Naive B cell (primary cell): ENCODE data around the gene SLC16A10. TPM values are rescaled to one million over a fixed set of nuclear protein-coding genes. Genes with fewer than 3 reads are reported as not detected.
"Not testable (repeated sequence)": the region's sequence is repeated elsewhere in the genome, so short reads cannot be mapped to it uniquely, and the experiment has no call there.

Source experiments
- ATAC-seq, 2 donors: fragments of 150-1000 bp; cut with Tn5 transposase; 2 replicates each; pipeline ENCODE4 v1.10.0; 2021; ENCODE audit warnings: low read depth in 2 of 2, mild to moderate bottlenecking in 2 of 2, moderate library complexity in 2 of 2
- DNase-seq: peaks from one replicate; pipeline ENCODE4 v3.0.0; 2022
- H3K27ac Mint-ChIP-seq, 6 donors: one replicate each; pipeline ENCODE4 v1.8.0; 2020 to 2022; ENCODE audit warnings: mild to moderate bottlenecking in 6 of 6, mixed read lengths in 6 of 6, moderate library complexity in 5 of 6, inconsistent platforms in 2 of 6
- H3K27me3 Mint-ChIP-seq, 3 donors: one replicate each; pipeline ENCODE4 v1.8.0; 2021 to 2022; ENCODE audit warnings: mixed read lengths in 3 of 3, mild to moderate bottlenecking in 1 of 3
- H3K36me3 Mint-ChIP-seq, 2 donors: one replicate each; pipeline ENCODE4 v1.8.0; 2020 to 2022; ENCODE audit warnings: mixed read lengths in 2 of 2, inconsistent platforms in 1 of 2, mild to moderate bottlenecking in 1 of 2
- H3K4me1 Mint-ChIP-seq, 3 donors: one replicate each; pipeline ENCODE4 v1.8.0; 2020 to 2022; ENCODE audit warnings: mixed read lengths in 3 of 3, inconsistent platforms in 1 of 3, mild to moderate bottlenecking in 1 of 3, moderate library complexity in 1 of 3
- H3K4me3 Mint-ChIP-seq, 8 donors: one replicate each; pipeline ENCODE4 v1.8.0; 2020 to 2022; ENCODE audit warnings: mild to moderate bottlenecking in 8 of 8, mixed read lengths in 8 of 8, moderate library complexity in 8 of 8, inconsistent platforms in 2 of 8
- H3K9me3 Mint-ChIP-seq, 7 donors: one replicate each; pipeline ENCODE4 v1.8.0; 2020 to 2022; ENCODE audit warnings: mixed read lengths in 7 of 7, mild to moderate bottlenecking in 5 of 7, inconsistent platforms in 2 of 7, moderate library complexity in 1 of 7
- polyA plus RNA-seq, 6 donors: library from polyadenylated mRNA; unstranded; fragments of 300-500 nt; fragmentation: Illumina TruSeq; gene quantifications; one replicate each; pipeline ENCODE4 v1.2.3, GENCODE V29; 2021; ENCODE audit warnings: low read depth in 6 of 6

SLC16A10 gene
- polyA plus RNA-seq, 6 donors from 2014 or later, result 0.15 to 2.1 (median 0.65) TPM; not detected in 3

GRCh38 chr6:111187874-111188273 is 100.6 kb downstream of the SLC16A10 start:
- Mint-ChIP-seq H3K27me3 (peaks cover 0 to 7% (median 0%) of the 10 kb centered on the region in 3 donors), H3K27ac (no peak overlapping the region), H3K9me3 (peaks cover 4 to 26% (median 10%) of the 10 kb centered on the region in 7 donors), H3K4me3 (no peak overlapping the region), H3K36me3 (peaks cover 8 to 13% of the 10 kb centered on the region in 2 donors), H3K4me1 (no peaks in the 10 kb centered on the region)
- DNase-seq, result no peak
- no peak for ATAC-seq

DNA sequence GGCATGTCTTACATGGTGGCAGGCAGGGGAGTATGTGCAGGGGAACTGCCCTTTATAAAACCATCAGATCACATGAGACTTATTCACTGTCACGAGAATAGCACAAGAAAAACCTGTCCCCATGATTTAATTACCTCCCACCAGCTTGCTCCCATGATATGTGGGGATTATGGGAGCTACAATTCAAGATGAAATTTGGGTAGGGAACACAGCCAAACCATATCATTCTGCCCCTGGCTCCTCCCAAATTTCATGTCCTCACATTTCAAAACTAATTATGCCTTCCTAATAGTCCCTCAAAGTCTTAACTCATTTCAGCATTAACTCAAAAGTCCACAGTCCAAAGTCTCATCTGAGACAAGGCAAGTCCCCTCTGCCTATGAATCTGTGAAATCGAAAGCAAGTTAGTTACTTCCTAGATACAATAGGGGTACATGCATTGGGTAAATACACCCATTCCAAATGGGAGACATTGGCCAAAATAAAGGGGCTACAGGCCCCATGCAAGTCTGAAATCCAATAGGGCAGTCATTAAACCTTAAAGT is 102.4 kb downstream of the SLC16A10 start:
- peaks cover 4 to 26% (median 10%) of the 10 kb centered on the region in 7 donors for H3K9me3 Mint-ChIP-seq
- H3K4me3 Mint-ChIP-seq, ATAC-seq, H3K27me3 Mint-ChIP-seq, DNase-seq, H3K27ac Mint-ChIP-seq, H3K4me1 Mint-ChIP-seq: not testable (repeated sequence)
- H3K36me3 Mint-ChIP-seq, result peaks cover 8 to 13% of the 10 kb centered on the region in 2 donors

DNA sequence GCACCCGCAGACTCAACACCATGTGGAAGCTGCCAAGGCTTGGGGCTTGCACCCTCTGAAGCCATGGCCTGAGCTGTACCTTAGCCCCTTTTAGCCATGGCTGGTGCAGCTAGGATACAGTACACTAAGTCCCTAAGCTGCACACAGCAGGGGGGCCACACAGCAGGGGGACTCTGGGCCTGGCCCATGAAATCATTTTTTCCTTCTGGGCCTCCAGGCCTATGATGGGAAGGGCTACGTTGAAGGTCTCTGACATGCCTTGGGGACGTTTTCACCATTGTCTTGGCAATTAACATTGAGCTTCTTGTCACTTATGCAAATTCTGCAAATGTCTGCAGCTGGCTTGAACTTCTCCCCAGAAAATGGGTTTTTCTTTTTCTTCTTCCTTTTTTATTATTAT is 103.3 kb downstream of the SLC16A10 start:
- ATAC-seq, result no peak
- Mint-ChIP-seq H3K27ac (no peak overlapping the region), H3K9me3 (peaks cover 4 to 26% (median 10%) of the 10 kb centered on the region in 7 donors), H3K4me1 (no peaks in the 10 kb centered on the region), H3K4me3 (no peak overlapping the region), H3K27me3 (peaks cover 0 to 7% (median 0%) of the 10 kb centered on the region in 3 donors), H3K36me3 (peaks cover 8 to 13% of the 10 kb centered on the region in 2 donors)
- no peak for DNase-seq

DNA sequence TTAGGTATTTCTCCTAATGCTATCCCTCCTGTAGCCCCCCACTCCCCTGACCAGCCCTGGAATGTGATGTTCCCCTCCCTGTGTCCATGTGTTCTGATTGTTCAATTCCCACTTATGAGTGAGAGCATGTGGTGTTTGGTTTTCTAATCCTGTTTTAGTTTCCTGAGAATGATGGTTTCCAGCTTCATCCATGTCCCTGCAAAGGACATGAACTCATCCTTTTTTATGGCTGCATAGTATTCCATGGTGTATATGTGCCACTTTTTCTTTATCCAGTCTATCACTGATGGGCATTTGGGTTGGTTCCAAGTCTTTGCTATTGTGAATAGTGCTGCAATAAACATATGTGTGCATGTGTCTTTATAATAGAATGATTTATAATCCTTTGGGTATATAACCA is 103.8 kb downstream of the SLC16A10 start:
- H3K9me3 Mint-ChIP-seq, result peaks cover 4 to 26% (median 10%) of the 10 kb centered on the region in 7 donors
- ATAC-seq, DNase-seq, H3K27me3 Mint-ChIP-seq, H3K27ac Mint-ChIP-seq, H3K4me1 Mint-ChIP-seq, H3K4me3 Mint-ChIP-seq: not testable (repeated sequence)
- H3K36me3 Mint-ChIP-seq, result peaks cover 8 to 13% of the 10 kb centered on the region in 2 donors

GRCh38 chr6:111192911-111193555 is 105.7 kb downstream of the SLC16A10 start:
- Mint-ChIP-seq H3K27me3 (peaks cover 0 to 7% (median 0%) of the 10 kb centered on the region in 3 donors), H3K27ac (no peak overlapping the region), H3K36me3 (peaks cover 8 to 13% of the 10 kb centered on the region in 2 donors), H3K9me3 (peaks cover 4 to 26% (median 10%) of the 10 kb centered on the region in 7 donors), H3K4me1 (no peaks in the 10 kb centered on the region), H3K4me3 (no peak overlapping the region)
- ATAC-seq (no peak), DNase-seq (no peak)

- Mint-ChIP-seq H3K9me3 (peaks cover 0 to 17% (median 4%) of the 10 kb centered on the region in 7 donors), H3K4me3 (no peak overlapping the region), H3K36me3 (peaks cover 8 to 13% of the 10 kb centered on the region in 2 donors), H3K4me1 (peaks cover 0 to 11% (median 9%) of the 10 kb centered on the region in 3 donors), H3K27me3 (peaks cover 0 to 7% (median 0%) of the 10 kb centered on the region in 3 donors), H3K27ac (no peak overlapping the region)
- no peak for ATAC-seq
- DNase-seq, result no peak
Observed at GRCh38 chr6:111195656-111196055, 108.4 kb downstream of the SLC16A10 start.

DNA sequence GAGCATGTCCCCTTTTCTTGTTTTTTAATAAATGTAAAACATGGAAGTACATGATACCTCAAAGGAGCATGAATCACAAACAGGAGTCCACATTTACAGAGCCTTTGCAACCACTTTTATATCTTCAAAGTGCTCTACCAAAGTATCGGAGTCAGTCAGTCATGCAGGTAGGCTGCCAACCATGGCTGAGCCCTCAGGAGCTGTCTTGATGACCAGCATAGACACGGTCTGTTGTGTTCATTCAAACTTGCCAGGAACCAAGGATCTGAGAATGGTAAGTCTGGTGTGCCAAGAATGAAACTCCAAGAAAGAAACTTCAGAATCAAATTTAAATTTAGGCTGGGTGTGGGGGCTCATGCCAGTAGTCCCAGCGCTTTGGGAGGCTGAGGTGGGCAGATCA is 111.5 kb downstream of the SLC16A10 start:
- H3K4me1 Mint-ChIP-seq, result peaks cover 8 to 25% (median 24%) of the 10 kb centered on the region in 3 donors
- H3K36me3 Mint-ChIP-seq, result no peaks in the 10 kb centered on the region
- no peaks in the 10 kb centered on the region for H3K9me3 Mint-ChIP-seq
- H3K4me3 Mint-ChIP-seq, result no peak overlapping the region
- no peaks in the 10 kb centered on the region for H3K27me3 Mint-ChIP-seq
- peak overlapping the region in 1 of 6 donors; percentile 44 for H3K27ac Mint-ChIP-seq
- ATAC-seq (no peak), DNase-seq (no peak)

DNA sequence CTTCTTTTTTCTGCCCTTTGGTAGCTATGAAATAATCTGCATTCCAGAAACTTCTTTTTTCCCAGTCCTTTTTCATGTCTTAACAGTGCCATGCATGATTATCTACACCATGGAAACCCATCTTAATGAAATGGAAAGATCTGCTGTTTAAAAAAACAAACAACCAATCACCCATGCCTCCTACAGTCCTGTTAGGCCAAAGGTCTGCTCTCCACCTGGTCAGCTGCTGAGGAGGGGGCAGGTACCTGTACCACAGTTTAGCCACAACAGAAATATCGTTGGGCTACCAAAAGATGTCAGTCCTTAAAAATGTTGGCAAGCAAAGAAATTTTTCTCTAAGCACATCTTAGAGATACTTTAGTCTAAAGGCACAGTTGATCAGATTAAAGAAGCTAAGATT is 112.6 kb downstream of the SLC16A10 start:
- Mint-ChIP-seq H3K27me3 (no peaks in the 10 kb centered on the region), H3K4me1 (peaks cover 8 to 25% (median 24%) of the 10 kb centered on the region in 3 donors), H3K27ac (peak overlapping the region in 3 of 6 donors; percentile 2 to 88 (median 73)), H3K4me3 (peak overlapping the region in 1 of 8 donors; percentile 70), H3K9me3 (no peaks in the 10 kb centered on the region), H3K36me3 (no peaks in the 10 kb centered on the region)
- ATAC-seq (no peak), DNase-seq (no peak)

DNA sequence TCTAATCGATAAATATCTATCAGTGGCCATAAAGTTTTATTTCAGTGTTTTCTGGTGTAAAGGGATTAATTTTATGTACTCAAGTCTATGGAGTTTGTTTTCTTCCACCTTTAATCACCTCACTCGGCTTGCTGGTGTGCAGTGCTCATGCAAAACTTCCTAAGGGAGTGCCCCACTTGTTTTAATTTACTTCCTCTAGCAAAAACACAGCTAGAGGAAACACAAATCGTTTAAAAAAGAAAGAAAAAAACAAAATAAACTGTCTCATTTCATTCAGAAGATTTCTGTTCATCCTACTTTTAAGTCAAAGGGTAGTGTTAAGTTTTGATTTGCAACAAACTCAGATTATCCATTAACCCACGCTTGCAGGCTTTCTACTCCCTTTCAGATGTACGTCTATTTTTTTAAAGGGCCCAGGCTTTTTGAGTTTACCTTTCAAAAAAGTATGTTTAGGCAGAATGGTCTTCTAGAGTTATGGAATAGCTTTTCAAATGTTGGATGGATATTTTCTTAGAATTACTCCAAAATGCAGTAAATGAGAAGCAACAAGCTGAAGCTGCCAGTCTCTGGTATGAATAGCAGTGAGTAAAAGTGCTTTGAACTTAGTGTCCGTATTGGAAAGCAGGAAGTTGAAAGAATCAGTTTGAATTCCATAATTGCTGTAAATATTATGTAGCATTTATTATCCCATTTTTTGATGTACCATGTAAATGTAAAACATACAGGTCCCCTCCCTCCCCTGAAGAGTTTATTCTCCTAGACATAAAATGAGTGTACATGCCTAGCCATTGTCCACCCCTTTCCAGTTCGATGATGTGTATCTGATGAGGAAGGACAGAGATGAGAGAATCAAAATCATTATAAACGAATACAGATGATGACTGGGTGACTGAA is 113.3 kb downstream of the SLC16A10 start:
- H3K4me1 Mint-ChIP-seq, result peaks cover 8 to 25% (median 24%) of the 10 kb centered on the region in 3 donors
- peak; percentile 5 for DNase-seq
- no peaks in the 10 kb centered on the region for H3K9me3 Mint-ChIP-seq
- H3K27me3 Mint-ChIP-seq, result no peaks in the 10 kb centered on the region
- peak overlapping the region in 3 of 8 donors; percentile 1 to 70 (median 26) for H3K4me3 Mint-ChIP-seq
- H3K36me3 Mint-ChIP-seq, result no peaks in the 10 kb centered on the region
- peak; percentile 35 to 43 for ATAC-seq
- peak overlapping the region in 3 of 6 donors; percentile 73 to 88 (median 83) for H3K27ac Mint-ChIP-seq

DNA sequence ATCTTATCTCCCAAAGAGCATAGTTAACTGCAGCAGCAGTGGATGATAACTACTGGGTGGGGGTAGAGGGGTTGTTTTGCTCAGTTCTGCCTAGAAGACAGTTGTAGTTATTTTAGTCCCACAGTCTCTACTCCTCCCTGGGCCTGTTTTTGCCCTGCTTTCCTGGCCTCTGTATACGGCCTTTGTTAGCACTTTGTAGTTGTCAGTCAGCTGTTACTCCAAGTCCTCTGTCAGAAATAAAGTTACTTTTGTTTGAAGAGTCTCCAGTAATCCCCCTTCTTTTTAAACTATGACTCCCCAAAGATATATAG is 113.9 kb downstream of the SLC16A10 start:
- peaks cover 8 to 25% (median 24%) of the 10 kb centered on the region in 3 donors for H3K4me1 Mint-ChIP-seq
- H3K27me3 Mint-ChIP-seq, result no peaks in the 10 kb centered on the region
- H3K36me3 Mint-ChIP-seq, result no peaks in the 10 kb centered on the region
- no peak for DNase-seq
- no peak for ATAC-seq
- H3K4me3 Mint-ChIP-seq, result peak overlapping the region in 2 of 8 donors; percentile 52 to 70
- H3K9me3 Mint-ChIP-seq, result no peaks in the 10 kb centered on the region
- H3K27ac Mint-ChIP-seq, result peak overlapping the region in 3 of 6 donors; percentile 16 to 92 (median 83)

DNA sequence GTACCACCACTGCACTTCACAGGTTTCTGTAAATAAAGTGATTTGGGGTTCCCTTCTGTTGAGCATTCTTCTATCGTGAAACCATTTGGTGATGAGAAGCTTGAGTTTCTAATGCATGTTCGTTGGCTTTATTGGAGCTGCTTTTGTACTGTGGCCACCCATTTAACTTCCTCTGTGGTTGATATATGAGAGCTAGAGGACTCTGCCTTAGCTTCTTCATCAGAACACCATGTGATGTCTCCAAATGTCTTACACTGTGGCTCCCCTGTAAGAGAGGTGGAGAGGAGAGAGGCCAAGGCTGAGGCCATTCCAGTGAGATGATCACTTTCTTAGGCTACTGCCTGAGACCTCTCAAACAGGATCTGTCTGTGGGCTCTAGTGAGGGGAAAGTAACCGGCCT is 114.5 kb downstream of the SLC16A10 start:
- Mint-ChIP-seq H3K9me3 (no peaks in the 10 kb centered on the region), H3K4me1 (peaks cover 8 to 25% (median 24%) of the 10 kb centered on the region in 3 donors), H3K27me3 (no peaks in the 10 kb centered on the region), H3K36me3 (no peaks in the 10 kb centered on the region), H3K27ac (peak overlapping the region in 2 of 6 donors; percentile 2 to 40), H3K4me3 (peak overlapping the region in 1 of 8 donors; percentile 29)
- DNase-seq (no peak), ATAC-seq (no peak)

- not testable (repeated sequence) for DNase-seq, H3K27ac Mint-ChIP-seq, ATAC-seq, H3K9me3 Mint-ChIP-seq, H3K36me3 Mint-ChIP-seq, H3K27me3 Mint-ChIP-seq, H3K4me3 Mint-ChIP-seq
- peaks cover 8 to 25% (median 24%) of the 10 kb centered on the region in 3 donors for H3K4me1 Mint-ChIP-seq
Observed at GRCh38 chr6:111203539-111203938, 116.2 kb downstream of the SLC16A10 start.

GRCh38 chr6:111204305-111204704 is 117.0 kb downstream of the SLC16A10 start:
- no peak for DNase-seq
- Mint-ChIP-seq H3K27me3 (no peaks in the 10 kb centered on the region), H3K27ac (no peak overlapping the region), H3K4me1 (peaks cover 8 to 25% (median 24%) of the 10 kb centered on the region in 3 donors), H3K4me3 (no peak overlapping the region), H3K36me3 (no peaks in the 10 kb centered on the region), H3K9me3 (no peaks in the 10 kb centered on the region)
- ATAC-seq, result no peak
